OCI-M2 (cell line): ENCODE measurements around the gene WRAP73.

Experiments used
- DNase-seq: peaks from one replicate; lab custom pipeline; 2025; ENCODE audit not compliant: unreplicated experiment; lab: John Stamatoyannopoulos, UW

The WRAP73 gene

DNA sequence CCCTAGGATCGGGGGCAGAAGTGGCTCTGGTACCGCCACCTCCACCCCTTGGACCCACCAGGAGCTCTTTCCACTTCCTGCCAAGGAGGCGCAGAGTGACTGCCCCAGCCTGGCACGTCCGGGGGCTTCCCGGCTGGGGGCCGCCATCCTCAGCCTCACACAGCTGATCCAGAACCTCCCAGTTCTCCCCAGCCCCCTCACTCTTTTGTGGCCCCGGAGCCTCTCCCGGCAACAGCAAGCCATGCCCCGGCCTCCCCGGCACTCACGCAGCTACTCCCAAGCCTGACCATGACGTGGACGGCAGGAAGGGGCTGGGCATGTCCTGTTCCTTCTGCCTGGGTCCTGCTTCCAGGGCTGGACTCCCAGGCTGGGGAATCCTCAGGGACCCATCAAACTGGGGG lies 19.5 kb upstream of the WRAP73 start:
- no peak for DNase-seq

DNA sequence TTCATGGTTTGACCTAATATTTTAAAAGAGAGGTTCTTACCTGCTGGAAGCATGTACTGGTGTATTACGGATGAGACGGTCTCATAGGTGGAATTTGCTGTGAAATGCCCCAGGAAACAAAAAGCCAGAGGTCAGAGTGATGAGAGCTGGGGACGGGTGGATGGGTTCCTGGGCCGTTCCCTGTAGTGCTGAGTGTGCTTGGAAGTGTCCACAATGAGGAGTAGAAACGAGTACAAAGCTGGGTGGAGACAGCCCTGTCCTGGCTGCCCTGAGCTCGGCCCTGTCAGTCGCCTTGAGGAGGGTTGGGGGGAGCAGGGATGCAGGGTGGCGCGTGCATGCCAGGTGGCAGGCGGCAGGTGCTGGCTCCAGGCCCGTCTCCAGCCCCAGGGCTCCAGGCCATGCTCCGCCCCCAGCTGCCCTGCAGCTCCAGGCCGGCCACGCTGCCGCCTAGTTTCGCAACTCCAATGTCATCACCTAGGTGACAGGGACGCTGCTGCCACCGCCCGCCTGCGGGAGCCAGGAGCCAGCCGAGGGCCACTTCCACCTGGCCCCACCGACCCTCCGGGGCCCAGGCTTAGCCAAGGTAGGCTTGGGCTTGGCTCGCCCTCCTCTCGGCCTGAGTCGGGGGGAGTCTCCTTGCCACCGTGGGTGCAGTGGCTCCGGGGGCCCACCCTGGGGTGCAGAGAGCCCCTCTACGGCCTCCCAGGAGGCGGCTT lies 18.8 kb upstream of the WRAP73 start:
- DNase-seq = no peak

DNA sequence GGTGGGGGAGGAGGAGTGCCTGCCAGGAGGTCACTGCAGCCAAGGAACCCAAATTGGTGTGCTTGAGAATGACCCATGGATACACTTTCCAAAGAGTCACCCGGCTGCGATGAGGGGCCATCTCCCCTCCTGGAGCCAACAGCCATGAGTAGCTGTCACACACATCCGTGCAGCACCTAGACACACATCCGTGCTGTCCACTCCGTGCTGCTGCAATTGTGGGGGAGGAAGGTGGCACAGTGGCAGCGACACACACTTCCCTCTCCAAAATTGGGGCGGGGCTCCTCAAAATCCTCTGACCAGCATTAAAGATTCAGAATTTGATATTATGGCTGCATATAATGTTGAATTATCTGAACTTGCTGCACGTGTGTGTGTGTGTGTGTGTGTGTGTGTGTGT lies 18.2 kb upstream of the WRAP73 start:
- no peak for DNase-seq

DNA sequence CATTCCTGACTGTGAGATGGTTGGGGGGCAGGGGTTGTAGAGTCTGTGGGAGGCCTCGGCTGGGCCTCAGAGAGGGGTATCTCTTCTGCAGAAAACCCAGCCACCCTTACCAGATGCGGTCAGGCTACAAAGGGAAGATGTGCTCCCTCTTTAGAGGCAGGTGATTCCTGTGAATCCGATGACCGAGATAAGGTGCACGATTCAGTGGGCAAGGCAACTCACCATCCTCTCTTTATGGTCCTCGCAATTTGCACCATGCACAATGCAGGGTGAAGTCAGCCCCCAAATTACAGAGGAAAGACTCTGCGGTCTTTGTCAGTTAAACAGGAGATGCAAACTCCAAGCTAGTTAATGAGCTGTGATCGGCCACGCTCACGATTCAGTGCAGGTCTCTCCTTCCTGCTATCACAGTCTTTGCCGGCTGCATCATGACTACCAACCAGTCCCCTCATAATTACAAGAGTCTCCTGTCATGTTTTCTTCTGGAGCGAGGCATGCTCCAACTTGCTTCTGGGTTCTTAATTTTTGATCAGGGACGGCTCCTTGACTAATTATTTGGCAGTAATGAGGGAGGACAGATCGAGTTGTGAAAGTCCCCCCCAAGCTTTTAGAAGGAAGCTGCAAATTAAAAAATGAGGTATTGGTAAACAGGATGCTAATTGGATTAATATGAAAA lies 14.9 kb upstream of the WRAP73 start:
- DNase-seq = no peak

GRCh38 chr1:3663999-3664699 lies 14.2 kb upstream of the WRAP73 start:
- no peak for DNase-seq

DNA sequence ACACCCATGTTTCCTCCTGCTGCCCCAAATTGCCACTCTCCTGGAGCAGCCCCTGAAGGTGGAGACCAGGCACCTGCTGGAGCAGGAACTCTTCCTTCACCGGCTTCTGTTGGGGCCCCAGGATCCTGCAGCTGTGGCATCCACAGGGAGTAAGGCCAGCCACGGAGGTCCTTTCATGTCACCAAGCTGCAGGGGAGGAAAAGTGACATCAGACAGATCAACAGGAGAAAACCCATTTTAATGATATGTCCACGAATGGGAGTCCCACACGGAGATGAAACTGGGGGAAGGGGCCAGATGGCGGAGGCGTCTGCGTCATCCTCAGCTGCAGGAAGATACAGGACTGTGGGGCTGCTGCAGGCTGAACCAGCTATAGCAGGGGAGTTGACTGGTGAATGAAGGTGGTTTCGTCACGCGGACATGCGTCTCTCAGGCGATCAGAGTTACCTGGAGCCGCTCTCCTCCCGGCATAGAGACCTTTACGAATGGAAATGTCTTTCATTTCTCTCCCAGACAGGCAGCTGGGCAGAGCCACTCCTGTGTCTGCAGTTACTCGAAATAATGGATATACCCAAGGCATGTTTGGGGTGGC lies 12.3 kb upstream of the WRAP73 start:
- no peak for DNase-seq

DNA sequence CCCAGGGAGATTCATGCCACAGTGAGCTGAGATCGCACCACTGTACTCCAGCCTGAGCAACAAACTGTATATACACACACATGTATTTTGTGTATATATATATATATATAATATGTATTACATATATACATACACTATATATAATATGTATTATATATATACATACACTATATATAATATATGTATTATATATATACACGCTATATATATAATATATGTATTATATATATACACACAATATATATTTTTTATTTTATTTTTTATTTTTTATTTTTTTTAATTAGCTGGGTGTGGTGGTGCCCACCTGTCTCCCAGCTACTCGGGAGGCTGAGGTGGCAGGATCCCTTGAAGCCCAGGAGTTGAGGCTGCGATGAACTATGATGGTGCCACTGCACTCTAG lies 11.7 kb upstream of the WRAP73 start:
- DNase-seq = no peak

GRCh38 chr1:3660704-3661103 lies 10.8 kb upstream of the WRAP73 start:
- DNase-seq = no peak

DNA sequence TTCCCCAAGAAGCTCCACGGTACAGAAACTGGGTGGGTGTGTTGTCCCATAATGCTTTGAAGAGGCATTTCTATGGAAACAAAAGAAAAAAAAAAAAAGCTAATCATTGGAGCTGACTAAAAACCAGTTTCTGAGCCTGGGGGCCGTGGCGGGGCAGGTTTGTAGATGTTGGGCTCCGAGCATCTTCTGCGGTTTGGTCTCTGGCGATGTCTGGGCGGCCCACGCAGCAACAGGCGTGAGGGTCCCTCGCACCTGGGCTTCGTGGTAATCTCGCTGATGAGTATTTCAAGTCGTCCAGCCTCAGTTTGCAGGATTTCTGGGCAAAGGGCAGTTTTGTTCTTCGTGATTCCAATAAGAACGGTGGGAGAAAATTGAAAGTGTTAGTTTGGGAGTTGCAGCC lies 9.2 kb upstream of the WRAP73 start:
- DNase-seq = no peak

DNA sequence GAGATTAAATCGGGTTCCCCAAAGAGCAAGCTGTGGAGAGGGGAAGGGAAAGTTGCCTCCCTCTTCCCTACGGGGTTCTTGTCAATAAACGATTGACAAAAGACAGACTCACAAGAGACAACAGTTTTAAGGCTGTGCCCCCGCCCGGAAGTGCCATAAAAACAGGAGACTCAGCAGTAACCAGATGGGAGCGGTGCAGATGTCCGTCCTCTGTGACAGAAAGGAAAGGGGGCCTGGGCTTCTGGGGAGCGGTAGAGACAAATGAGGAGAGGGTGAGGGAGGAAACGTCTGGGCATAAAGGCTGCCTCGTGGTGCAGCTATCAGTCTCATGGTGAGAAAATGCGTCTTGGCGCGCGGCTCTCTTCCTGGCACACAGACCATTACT lies 8.3 kb upstream of the WRAP73 start:
- no peak for DNase-seq

GRCh38 chr1:3657578-3658230 lies 7.8 kb upstream of the WRAP73 start:
- DNase-seq = no peak

GRCh38 chr1:3657096-3657475 lies 7.2 kb upstream of the WRAP73 start:
- no peak for DNase-seq

DNA sequence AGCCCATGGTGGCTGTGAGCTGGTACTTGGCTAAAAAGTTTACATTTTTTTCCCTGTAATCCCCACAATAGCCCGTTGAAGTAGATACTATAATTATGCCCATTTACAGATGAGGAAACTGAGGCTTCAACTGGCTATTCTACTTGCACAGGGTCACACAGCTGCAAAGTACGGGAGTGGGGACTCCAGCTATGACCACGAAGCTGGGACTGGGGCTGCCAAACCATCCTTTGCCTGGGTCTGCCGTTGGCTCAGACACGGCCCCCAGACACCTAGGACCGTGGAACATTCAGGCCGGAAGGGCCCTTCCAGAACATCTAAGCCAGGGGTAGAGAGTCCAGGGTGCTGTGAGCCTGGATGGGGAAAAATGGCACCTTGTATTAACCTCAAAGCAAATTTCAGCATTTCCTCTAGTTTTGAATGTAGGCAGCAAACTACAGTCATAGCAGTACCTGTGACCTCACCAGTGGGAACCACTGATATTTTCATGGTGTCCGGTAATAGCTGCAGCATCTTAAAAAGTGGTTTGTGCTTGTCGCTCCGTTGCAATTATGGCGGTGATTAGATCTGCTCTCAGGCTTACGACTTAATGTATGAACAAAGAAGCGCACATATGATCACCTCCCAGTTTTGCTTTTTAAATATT lies 6.7 kb upstream of the WRAP73 start:
- DNase-seq = no peak

GRCh38 chr1:3654549-3655281 lies 4.8 kb upstream of the WRAP73 start:
- no peak for DNase-seq

- no peak for DNase-seq
Measured at GRCh38 chr1:3653286-3653618, 3.3 kb upstream of the WRAP73 start.

- DNase-seq = no peak
Measured at GRCh38 chr1:3652548-3653285, 2.8 kb upstream of the WRAP73 start.

DNA sequence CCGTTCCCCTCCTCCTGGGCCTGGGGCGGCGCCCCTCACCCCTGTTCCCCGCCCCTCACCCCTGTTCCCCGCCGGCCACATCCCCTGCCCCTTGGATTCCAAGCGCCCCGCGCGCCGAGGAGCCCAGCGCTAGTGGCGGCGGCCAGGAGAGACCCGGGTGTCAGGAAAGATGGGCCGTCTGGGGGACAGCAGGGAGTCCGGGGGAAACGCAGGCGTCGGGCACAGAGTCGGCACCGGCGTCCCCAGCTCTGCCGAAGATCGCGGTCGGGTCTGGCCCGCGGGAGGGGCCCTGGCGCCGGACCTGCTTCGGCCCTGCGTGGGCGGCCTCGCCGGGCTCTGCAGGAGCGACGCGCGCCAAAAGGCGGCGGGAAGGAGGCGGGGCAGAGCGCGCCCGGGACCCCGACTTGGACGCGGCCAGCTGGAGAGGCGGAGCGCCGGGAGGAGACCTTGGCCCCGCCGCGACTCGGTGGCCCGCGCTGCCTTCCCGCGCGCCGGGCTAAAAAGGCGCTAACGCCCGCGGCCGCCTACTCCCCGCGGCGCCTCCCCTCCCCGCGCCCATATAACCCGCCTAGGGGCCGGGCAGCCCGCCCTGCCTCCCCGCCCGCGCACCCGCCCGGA lies 2.1 kb upstream of the WRAP73 start, which contains the start of gene TP73:
Gene TP73 (plus strand): TSS at position 587 of the 618 bp plus-strand sequence. CDS start 29,850 bp downstream, outside the sequence.
- DNase-seq = no peak

- no peak for DNase-seq
Measured at GRCh38 chr1:3651026-3651929, 1.4 kb upstream of the WRAP73 start.
